PFSK-1 (cell line): ENCODE data around the gene PHKG2.

Source experiments
- POLR2AphosphoS5 ChIP-seq: IDR thresholded peaks from 2 replicates; pipeline ENCODE4 v1.6.1; 2012; ENCODE audit warnings: low read depth, mild to moderate bottlenecking, control low read depth, low read length, moderate library complexity
- SIN3A ChIP-seq: IDR thresholded peaks from 2 replicates; pipeline ENCODE4 v1.6.1; 2012; ENCODE audit warnings: mild to moderate bottlenecking, low read length, moderate library complexity, borderline replicate concordance; ENCODE audit not compliant: insufficient read depth
- TAF1 ChIP-seq: IDR thresholded peaks from 2 replicates; pipeline ENCODE4 v1.6.1; 2012; ENCODE audit warnings: low read length, control low read depth, borderline replicate concordance; ENCODE audit not compliant: insufficient read depth
- TF ChIP-seq, protein P1 (sequence below), 2 experiments: IDR thresholded peaks; 2 replicates each; pipeline versions ENCODE4 v1.6.1 to v1.8.0; 2011 to 2012; ENCODE audit warnings: low read depth in 2 of 2, low read length in 2 of 2, control low read depth in 1 of 2, inconsistent platforms in 1 of 2, mild to moderate bottlenecking in 1 of 2, moderate library complexity in 1 of 2; ENCODE audit not compliant: insufficient read depth in 1 of 2

DNA sequence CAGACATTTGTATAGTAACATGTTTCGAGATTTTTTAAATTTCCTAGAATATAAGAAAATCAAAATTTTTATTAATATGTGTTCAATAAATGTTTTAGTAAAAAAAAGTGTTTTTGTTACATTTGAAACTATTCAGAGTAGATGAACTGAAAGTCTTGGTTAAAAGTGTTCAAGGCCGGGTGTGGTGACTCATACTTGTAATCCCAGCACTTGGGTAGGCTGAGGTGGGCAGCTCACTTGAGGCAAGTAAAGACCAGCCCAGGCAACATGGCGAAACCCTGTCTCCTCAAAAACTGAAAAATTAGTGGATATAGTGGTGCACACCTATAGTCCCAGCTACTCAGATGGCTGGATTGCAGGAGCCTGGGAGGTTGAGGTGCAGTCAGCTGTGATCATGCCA is 16.8 kb upstream of the PHKG2 start:
- no peak for TF ChIP-seq POLR2AphosphoS5
- TF ChIP-seq TAF1 = no peak
- no peak for TF ChIP-seq SIN3A
- TF ChIP-seq, protein P1, sequence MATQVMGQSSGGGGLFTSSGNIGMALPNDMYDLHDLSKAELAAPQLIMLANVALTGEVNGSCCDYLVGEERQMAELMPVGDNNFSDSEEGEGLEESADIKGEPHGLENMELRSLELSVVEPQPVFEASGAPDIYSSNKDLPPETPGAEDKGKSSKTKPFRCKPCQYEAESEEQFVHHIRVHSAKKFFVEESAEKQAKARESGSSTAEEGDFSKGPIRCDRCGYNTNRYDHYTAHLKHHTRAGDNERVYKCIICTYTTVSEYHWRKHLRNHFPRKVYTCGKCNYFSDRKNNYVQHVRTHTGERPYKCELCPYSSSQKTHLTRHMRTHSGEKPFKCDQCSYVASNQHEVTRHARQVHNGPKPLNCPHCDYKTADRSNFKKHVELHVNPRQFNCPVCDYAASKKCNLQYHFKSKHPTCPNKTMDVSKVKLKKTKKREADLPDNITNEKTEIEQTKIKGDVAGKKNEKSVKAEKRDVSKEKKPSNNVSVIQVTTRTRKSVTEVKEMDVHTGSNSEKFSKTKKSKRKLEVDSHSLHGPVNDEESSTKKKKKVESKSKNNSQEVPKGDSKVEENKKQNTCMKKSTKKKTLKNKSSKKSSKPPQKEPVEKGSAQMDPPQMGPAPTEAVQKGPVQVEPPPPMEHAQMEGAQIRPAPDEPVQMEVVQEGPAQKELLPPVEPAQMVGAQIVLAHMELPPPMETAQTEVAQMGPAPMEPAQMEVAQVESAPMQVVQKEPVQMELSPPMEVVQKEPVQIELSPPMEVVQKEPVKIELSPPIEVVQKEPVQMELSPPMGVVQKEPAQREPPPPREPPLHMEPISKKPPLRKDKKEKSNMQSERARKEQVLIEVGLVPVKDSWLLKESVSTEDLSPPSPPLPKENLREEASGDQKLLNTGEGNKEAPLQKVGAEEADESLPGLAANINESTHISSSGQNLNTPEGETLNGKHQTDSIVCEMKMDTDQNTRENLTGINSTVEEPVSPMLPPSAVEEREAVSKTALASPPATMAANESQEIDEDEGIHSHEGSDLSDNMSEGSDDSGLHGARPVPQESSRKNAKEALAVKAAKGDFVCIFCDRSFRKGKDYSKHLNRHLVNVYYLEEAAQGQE (IDR thresholded peaks at IDR 0.05; ENCODE audit: insufficient read depth in 1 of 2, low read depth in 2 of 2, low read length in 2 of 2) = no peak
